ENCODE measurements around the gene EPHB4.

DNA sequence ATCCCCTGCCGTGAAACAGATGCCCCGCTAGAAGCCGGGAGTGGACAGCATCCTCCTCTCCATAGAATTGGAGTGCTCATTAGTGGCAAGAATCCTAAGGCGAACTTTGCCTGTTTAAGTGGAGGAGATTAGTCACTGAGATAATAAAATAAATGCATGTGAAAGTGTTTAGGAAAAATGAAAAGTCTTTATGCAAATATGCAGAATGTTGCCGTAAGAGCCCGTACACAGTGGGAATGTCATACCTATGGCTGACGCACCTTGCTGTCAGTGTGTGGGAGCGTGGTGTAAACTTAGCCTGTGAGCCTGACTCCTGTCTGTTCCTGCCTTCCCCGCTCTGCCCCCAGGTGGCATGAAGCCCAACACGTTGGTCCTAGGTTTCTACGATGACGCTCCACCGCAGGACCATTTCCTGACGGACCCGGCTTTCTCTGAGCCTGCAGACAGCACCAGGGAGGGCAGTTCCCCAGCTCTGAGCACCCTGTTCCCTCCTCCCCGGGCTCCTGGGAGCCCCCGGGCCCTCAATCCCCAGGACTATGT lies 38.1 kb upstream of the EPHB4 start:
- TF ChIP-seq POLR2A (IDR thresholded peaks at IDR 0.05; ENCODE audit: low read length), result no peak
- TF ChIP-seq GATA1 (IDR thresholded peaks at IDR 0.05; ENCODE audit: low read depth, low read length), result no peak

All from erythroblast (primary cell).